MM.1S (cell line): Measurements from ENCODE around the gene CFAP61.

ENCODE experiments used
- EZH2phosphoT487 ChIP-seq: fragments of 300-600 bp; sonication (generic); IDR thresholded peaks from 2 replicates; pipeline ENCODE4 v1.6.1; 2018; ENCODE audit warnings: antibody characterized with exemption, low read length
- TF ChIP-seq, protein P1 (sequence below): fragments of 300-600 bp; sonication (generic); IDR thresholded peaks from 2 replicates; pipeline ENCODE4 v1.5.1; 2016; ENCODE audit warnings: antibody characterized with exemption, low read length, mixed read lengths

DNA sequence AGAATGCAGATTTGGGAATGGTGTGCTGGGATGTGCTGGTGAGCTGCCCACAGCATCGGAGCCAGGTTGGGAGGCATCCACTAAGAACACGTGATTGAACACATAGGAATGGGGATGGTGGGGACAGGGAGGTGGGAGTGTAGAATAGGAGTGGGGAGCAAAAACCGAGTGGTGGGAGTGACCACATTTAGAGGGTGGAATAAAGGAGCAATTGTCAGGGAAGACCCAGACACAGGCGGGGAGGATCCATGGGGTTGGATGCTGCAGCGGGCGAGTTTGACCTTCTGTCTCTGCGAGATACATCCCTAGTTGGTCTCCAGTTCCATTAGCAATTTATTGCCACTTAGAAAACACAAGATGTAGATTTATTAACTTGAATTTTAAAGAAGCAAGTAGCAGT is 30.5 kb upstream of the CFAP61 start:
- TF ChIP-seq, protein P1, sequence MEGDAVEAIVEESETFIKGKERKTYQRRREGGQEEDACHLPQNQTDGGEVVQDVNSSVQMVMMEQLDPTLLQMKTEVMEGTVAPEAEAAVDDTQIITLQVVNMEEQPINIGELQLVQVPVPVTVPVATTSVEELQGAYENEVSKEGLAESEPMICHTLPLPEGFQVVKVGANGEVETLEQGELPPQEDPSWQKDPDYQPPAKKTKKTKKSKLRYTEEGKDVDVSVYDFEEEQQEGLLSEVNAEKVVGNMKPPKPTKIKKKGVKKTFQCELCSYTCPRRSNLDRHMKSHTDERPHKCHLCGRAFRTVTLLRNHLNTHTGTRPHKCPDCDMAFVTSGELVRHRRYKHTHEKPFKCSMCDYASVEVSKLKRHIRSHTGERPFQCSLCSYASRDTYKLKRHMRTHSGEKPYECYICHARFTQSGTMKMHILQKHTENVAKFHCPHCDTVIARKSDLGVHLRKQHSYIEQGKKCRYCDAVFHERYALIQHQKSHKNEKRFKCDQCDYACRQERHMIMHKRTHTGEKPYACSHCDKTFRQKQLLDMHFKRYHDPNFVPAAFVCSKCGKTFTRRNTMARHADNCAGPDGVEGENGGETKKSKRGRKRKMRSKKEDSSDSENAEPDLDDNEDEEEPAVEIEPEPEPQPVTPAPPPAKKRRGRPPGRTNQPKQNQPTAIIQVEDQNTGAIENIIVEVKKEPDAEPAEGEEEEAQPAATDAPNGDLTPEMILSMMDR: no peak
- no peak for TF ChIP-seq EZH2phosphoT487
